WERI-Rb-1 (cell line): ENCODE measurements around the gene ABI3.
"Not testable (repeated sequence)": the region's sequence is repeated elsewhere in the genome, so short reads cannot be mapped to it uniquely, and the experiment has no call there.

Source experiments
- DNase-seq: peaks from one replicate; pipeline ENCODE4 v3.0.0-alpha.2; 2020
- H3K27ac ChIP-seq: fragments of 250-450 bp; sonication (Bioruptor Pico); 2 replicates; pipeline ENCODE4 v1.5.1; 2020; ENCODE audit warnings: mild to moderate bottlenecking, moderate library complexity
- H3K27me3 ChIP-seq: fragments of 250-450 bp; sonication (Bioruptor Pico); 2 replicates; pipeline ENCODE4 v1.5.1; 2021; ENCODE audit warnings: mild to moderate bottlenecking, low read depth, moderate library complexity; ENCODE audit not compliant: insufficient read depth, severe bottlenecking
- H3K36me3 ChIP-seq: fragments of 250-450 bp; sonication (Bioruptor Pico); 2 replicates; pipeline ENCODE4 v1.5.1; 2020; ENCODE audit warnings: mild to moderate bottlenecking, moderate library complexity
- H3K4me3 ChIP-seq: 2 replicates; pipeline ENCODE4 v1.5.1; 2011; ENCODE audit warnings: low read depth, mild to moderate bottlenecking, control low read depth, low read length
- H3K9me3 ChIP-seq: fragments of 250-450 bp; sonication (Bioruptor Pico); 2 replicates; pipeline ENCODE4 v1.5.1; 2021; ENCODE audit warnings: mild to moderate bottlenecking, moderate library complexity; ENCODE audit not compliant: severe bottlenecking
- TF ChIP-seq, protein P1 (sequence below): IDR thresholded peaks from 2 replicates; pipeline ENCODE4 v1.5.1; 2011; ENCODE audit warnings: low read depth, mild to moderate bottlenecking, control low read depth, inconsistent platforms, low read length

The ABI3 gene

DNA sequence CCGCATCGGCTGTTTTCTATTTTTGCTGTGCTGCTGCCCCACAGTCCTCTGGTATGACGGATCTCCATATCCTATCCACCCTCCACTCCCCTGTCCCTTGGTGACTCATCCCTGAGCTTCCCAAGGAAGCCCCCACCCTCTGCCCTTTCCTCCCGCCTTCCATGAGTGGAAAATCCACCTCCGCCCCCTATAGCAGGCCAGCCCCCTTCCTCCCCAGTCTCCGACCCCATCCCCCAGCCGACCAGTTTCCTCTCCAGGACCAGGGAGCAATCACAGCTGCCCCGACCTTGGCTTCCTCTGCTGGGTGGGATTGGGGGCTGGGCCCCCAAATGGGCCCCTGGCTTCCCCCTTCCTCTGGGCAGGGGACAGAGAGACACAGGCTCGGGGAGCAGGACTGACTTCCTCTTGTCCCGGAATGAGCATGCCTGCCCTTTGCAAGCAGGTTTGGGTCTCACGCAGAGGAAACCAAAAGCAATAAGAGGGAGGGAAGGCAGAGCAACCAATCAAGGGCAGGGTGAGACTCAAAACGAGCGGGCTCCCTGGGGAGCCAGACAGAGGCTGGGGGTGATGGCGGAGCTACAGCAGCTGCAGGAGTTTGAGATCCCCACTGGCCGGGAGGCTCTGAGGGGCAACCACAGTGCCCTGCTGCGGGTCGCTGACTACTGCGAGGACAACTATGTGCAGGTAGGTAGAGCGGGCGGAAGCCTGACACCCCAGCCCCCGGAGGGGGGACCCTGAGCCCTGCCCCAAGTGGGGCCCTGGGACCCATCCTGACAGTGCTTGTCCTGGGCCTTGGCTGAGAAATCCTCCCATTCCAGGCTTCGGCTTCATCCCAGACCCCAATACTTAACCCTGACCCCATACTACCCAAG lies at the start of gene ABI3, which contains the start of gene GNGT2:
Gene ABI3 (plus strand): TSS at position 550 of the 872 bp plus-strand sequence. CDS start 18 bp downstream, at position 568.
Gene GNGT2 (minus strand): TSS at position 417 of the 872 bp plus-strand sequence. CDS start 3,152 bp downstream, outside the sequence.
- peak within 1 kb of the TSS; percentile 90 for H3K27ac ChIP-seq
- TF ChIP-seq, protein P1, sequence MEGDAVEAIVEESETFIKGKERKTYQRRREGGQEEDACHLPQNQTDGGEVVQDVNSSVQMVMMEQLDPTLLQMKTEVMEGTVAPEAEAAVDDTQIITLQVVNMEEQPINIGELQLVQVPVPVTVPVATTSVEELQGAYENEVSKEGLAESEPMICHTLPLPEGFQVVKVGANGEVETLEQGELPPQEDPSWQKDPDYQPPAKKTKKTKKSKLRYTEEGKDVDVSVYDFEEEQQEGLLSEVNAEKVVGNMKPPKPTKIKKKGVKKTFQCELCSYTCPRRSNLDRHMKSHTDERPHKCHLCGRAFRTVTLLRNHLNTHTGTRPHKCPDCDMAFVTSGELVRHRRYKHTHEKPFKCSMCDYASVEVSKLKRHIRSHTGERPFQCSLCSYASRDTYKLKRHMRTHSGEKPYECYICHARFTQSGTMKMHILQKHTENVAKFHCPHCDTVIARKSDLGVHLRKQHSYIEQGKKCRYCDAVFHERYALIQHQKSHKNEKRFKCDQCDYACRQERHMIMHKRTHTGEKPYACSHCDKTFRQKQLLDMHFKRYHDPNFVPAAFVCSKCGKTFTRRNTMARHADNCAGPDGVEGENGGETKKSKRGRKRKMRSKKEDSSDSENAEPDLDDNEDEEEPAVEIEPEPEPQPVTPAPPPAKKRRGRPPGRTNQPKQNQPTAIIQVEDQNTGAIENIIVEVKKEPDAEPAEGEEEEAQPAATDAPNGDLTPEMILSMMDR: no peak
- H3K36me3 ChIP-seq: peaks cover 22% of the 10 kb centered on the region
- DNase-seq: peak; percentile 67
- H3K9me3 ChIP-seq: no peaks in the 10 kb centered on the region
- peak within 1 kb of the TSS; percentile 41 for H3K4me3 ChIP-seq
- no peaks in the 10 kb centered on the region for H3K27me3 ChIP-seq

- Histone ChIP-seq H3K27ac (no peak overlapping the region), H3K36me3 (no peaks in the 10 kb centered on the region), H3K9me3 (peaks cover 4% of the 10 kb centered on the region), H3K27me3 (no peaks in the 10 kb centered on the region), H3K4me3 (no peak overlapping the region)
- no peak for DNase-seq
- TF ChIP-seq, protein P1: no peak
Observed at GRCh38 chr17:49162866-49163265, 47.6 kb upstream of the ABI3 start.

DNA sequence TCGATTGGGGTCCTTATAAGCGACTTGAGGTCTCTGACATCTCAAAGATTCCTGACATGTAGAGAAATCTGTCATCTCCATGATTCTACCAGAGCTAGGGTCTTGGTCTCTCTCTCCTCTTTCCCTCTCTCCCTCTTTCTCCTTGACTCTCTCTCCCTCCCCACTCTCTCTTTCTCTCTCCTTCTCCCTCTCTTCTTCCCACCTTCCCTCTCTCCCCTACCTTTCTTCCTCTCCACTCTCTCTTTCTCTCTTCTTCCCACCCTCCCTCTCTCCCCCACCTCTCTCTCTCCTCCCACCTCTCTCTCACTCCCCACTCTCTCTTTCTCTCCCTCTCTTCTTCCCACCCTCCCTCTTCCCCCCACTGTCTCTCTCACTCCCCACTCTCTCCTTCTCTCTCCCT lies 45.4 kb upstream of the ABI3 start:
- TF ChIP-seq, protein P1: no peak
- no peaks in the 10 kb centered on the region for H3K36me3 ChIP-seq
- peaks cover 5% of the 10 kb centered on the region for H3K9me3 ChIP-seq
- DNase-seq: no peak
- no peak overlapping the region for H3K4me3 ChIP-seq
- H3K27me3 ChIP-seq: no peaks in the 10 kb centered on the region
- H3K27ac ChIP-seq: no peak overlapping the region

DNA sequence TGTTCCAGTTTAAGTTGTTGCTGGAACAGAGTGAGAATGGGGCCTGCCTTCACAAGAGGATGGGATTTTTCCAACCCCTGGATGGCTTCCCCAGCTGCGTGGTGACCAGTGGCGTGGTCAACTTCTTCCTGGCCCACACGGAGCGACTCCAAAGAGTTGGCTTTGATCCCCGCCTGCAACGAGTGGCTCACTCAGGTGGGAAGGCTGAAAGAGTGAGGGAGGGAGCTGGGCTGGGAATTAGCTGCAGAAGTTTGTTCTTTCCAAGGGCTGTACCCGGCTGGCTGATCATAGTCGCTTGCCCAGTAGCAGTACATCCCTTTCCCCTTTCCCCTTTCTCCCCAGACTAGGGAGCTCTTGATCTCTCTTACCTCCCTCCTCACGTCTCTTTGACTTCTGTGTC lies 41.8 kb upstream of the ABI3 start:
- Histone ChIP-seq H3K27ac (no peak overlapping the region), H3K27me3 (no peaks in the 10 kb centered on the region), H3K36me3 (no peaks in the 10 kb centered on the region), H3K4me3 (no peak overlapping the region), H3K9me3 (peaks cover 11% of the 10 kb centered on the region)
- TF ChIP-seq, protein P1: no peak
- DNase-seq: no peak

DNA sequence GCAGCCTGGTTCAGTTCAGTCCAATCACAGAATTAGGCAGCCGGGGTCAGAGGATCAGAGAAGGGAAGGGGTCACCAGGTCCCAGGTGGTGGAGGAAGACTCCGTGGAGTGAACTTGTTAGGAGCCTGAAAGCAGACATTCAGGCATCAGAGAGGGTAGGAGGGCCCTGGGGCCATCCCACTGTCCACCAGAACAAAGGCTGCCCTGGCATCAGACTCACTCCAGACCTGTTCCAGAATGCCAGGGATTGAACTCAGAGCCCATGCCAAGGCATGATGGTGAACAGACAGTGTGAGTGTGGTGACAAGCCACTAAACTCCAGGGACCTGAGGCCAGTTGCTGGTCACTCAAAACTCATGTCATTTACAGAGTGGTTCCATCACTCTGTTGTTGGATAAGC lies 40.3 kb upstream of the ABI3 start:
- no peaks in the 10 kb centered on the region for H3K27me3 ChIP-seq
- H3K36me3 ChIP-seq: no peaks in the 10 kb centered on the region
- DNase-seq: no peak
- TF ChIP-seq, protein P1: no peak
- H3K27ac ChIP-seq: no peak overlapping the region
- H3K4me3 ChIP-seq: no peak overlapping the region
- peaks cover 12% of the 10 kb centered on the region for H3K9me3 ChIP-seq

DNA sequence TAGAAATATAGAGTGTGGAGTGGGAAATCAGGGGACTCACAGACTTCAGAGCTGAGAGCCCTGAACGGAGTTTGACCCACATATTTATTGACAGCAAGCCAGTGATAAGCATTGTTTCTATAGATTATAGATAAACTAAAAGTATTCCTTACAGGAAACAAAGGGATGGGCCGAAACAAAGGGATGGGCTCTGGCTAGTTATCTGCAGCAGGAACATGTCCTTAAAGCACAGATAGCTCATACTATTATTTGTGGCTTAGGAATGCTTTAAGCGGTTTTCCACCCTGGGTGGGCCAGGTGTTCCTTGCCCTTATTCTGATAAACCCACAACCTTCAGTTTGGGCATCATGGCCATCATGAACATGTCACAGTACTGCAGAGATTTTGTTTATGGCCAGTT lies 39.8 kb upstream of the ABI3 start:
- DNase-seq, H3K4me3 ChIP-seq, H3K27me3 ChIP-seq, H3K27ac ChIP-seq, H3K36me3 ChIP-seq: not testable (repeated sequence)
- H3K9me3 ChIP-seq: peaks cover 17% of the 10 kb centered on the region

- H3K36me3 ChIP-seq, H3K27ac ChIP-seq, DNase-seq, H3K27me3 ChIP-seq, H3K4me3 ChIP-seq: not testable (repeated sequence)
- peaks cover 18% of the 10 kb centered on the region for H3K9me3 ChIP-seq
Observed at GRCh38 chr17:49175978-49176377, 34.5 kb upstream of the ABI3 start.
